A549 treated with DMSO at 1 μM for 4 hours (cell line): ENCODE data around the gene PHTF2. TPM values are rescaled to one million over a fixed set of nuclear protein-coding genes. Genes with fewer than 3 reads are reported as not detected.

ENCODE experiments used
- total RNA-seq: library from RNA; stranded (reverse); fragments of 200-300 nt; extraction: Qiagen RNA extraction; gene quantifications from 5 replicates; pipeline ENCODE4 v1.2.3, GENCODE V29; 2022; ENCODE audit warnings: low read depth

The PHTF2 gene
- total RNA-seq, result 11.7 to 20.7 TPM (median 15.9 TPM) in 5 replicates

DNA sequence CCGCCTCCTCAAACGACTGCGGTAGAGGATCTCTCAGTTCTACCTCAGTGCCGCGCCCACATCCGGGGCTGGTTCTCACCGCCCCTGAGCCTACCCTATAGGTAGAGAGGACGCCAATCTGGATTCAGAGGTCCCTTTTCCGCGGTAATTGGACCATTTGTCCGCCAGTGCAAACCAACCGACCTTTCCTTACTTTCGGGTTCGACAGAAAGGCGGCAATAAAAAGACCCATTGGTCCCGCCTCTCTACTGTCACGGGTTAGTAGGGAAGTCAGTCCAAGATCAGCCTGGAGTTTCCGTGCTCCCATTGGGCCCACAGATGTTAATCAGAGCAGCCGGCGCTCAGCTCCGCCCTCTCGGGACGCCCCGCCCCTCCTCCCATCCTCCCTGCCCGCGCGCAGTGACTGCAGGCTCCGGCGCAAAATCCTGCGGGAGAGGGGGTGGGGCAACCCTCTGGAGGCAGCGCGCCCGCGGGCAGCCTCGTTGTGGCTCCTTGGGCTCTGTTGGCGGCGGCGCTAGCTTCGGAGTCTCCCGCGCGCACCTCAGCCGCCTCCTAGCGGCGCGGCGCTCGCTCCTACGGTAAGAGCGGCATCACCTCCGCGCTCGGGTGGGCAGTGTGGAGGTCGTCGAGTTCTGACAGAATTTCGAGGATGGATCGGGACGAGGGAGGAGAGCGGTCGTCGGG lies at the start of gene PHTF2, which contains the start of gene TMEM60:
Gene PHTF2 (plus strand): TSS at position 380 of the 684 bp plus-strand sequence.
Gene TMEM60 (minus strand): TSS at position 41 of the 684 bp plus-strand sequence. CDS start 4,061 bp downstream, outside the sequence.

Other genes starting within 250 kb of the PHTF2 start
- 9.4 to 12.3 TPM (median 10.4 TPM) in 5 replicates for gene RSBN1L, start 102.3 kb upstream of the PHTF2 start, total RNA-seq
- gene TMEM60, start 339 bp upstream of the PHTF2 start, total RNA-seq, result 21.9 to 27.3 TPM (median 25.3 TPM) in 5 replicates